Measurements from ENCODE around the gene OXCT2. TPM values are rescaled to one million over a fixed set of nuclear protein-coding genes. Genes with fewer than 3 reads are reported as not detected.
A peak's percentile ranks its signal among the peaks of the same experiment; 100 is the strongest.

The OXCT2 gene
- total and polyA plus RNA-seq, 9 of the 15 experiments (the other 6 are each of a cell fraction or from before 2014, with no cell fraction given): 0.08 to 0.64 (median 0.22) TPM; not detected in 2

DNA sequence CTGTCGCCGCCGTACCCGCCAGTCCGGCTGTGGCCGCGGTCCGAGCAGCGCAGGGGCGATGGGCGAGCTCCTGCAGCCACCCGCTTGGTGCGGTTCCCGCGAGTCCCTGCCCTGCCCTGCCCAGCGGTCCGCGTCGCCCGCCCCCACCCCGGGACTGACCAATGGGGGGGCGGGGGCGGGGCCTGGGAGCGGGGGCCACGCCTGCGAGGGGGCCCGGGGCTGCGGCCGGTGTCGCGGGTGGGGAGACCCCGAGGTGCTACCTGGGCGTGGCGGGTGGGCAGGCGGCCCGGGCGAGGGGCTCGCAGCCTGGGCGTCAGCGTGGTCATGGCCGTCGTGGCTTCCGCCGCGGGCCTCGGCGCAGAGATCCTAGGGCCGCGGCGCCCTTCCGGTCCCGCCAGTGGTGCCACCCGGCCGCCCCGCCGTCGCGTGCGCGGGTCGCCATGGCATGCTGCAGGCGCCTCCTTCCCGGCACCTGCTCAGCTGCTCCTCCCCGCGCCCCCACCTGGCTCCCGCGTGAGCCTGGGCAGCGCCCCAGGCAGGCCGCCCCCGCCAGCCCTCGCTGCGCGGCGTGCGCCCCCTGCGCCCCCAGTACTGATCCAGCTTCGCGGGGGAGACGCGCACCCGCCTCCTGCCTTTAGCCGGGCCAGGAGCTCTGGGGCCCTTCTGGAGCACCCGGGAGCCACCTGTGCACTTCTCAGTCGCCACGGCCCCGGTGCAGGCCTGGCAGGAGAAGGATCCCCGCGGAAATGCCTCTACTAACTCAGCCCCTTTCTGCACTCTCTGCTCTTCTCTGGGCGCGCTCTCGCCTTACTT lies 17.8 kb upstream of the OXCT2 start, which contains the start of gene BMP8B:
Gene BMP8B (minus strand): TSS at position 108 of the 813 bp plus-strand sequence. CDS start 380 bp downstream, outside the sequence.
- Histone ChIP-seq H3K79me2 (ENCODE audit: control insufficient read depth, insufficient read depth, low read length) (no peaks in the 10 kb centered on the region), H3K36me3 (ENCODE audit: control insufficient read depth, insufficient read depth, low read length) (no peaks in the 10 kb centered on the region), H3K9me1 (ENCODE audit: control insufficient read depth, insufficient read depth, low read length) (no peaks in the 10 kb centered on the region), H3K9me3 (replicated peaks; ENCODE audit: control insufficient read depth, insufficient read depth, low read depth, low read length) (no peaks in the 10 kb centered on the region), H3K27ac (ENCODE audit: extremely low read depth, low read depth, low read length) (peak within 1 kb of the TSS; percentile 69), H3K4me3 (peak within 1 kb of the TSS; percentile 61), H3K9ac (ENCODE audit: insufficient read depth in 1 of 2, low read depth in 2 of 2, low read length in 2 of 2) (peak within 1 kb of the TSS; percentile 50 to 97), H3K4me2 (ENCODE audit: insufficient read depth, low read length) (peak within 1 kb of the TSS; percentile 87), H3K27me3 (ENCODE audit: control insufficient read depth in 2 of 2, insufficient read depth in 2 of 2, low read length in 2 of 2) (peaks cover 0 to 6% of the 10 kb centered on the region in 2 experiments; a peak in 1 of 5 replicates), H2AFZ (ENCODE audit: low read depth, low read length) (peak within 1 kb of the TSS; percentile 97), H4K20me1 (replicated peaks; ENCODE audit: control insufficient read depth, insufficient read depth, low read length) (no peaks in the 10 kb centered on the region), H3K4me1 (replicated peaks in 1 of 2; ENCODE audit: control insufficient read depth in 2 of 2, insufficient read depth in 2 of 2, low read length in 2 of 2) (peaks cover 0 to 21% of the 10 kb centered on the region in 2 experiments; a peak in 4 of 5 replicates)
- intact Hi-C loops (cut with micrococcal nuclease) (no loop called here), in situ Hi-C loops (cut with MboI) (no loop called here)
- ChIA-PET POLR2A (interaction anchor here (0.6 kb wide), 2 partner anchors 17 to 44 kb away, joined by 3 read pairs; no protein-coding TSS in a partner anchor), CTCF (ENCODE audit: low intra/inter-chr PET ratio) (no interaction called here)
- DNase-seq (ENCODE audit: extremely low read depth in 1 of 4, low spot score in 3 of 4) (peak; percentile 79 to 99 (median 98)), FAIRE-seq (no peak), ATAC-seq (peak; percentile 94)
- WGBS (ENCODE audit: insufficient coverage, low coverage, missing lambda C conversion rate): 5% methylated on average over 40 of the region's 91 CpGs
- BruUV-seq (replicated peaks): TSS peak; percentile 68
- TF ChIP-seq ZNF174 (CRISPR knock-in tag; IDR thresholded peaks at IDR 0.05) (no peak), TRIM28 (IDR thresholded peaks at IDR 0.05) (no peak), ZFP30 (CRISPR knock-in tag; IDR thresholded peaks at IDR 0.05; ENCODE audit: borderline replicate concordance) (no peak), MYC (IDR thresholded peaks at IDR 0.05; ENCODE audit: low read depth, low read length) (peak; percentile 73), MYC (CRISPR knock-in tag; IDR thresholded peaks at IDR 0.05; ENCODE audit: borderline replicate concordance, low read depth) (no peak), KDM1A (IDR thresholded peaks at IDR 0.05) (no peak), ETV5 (CRISPR knock-in tag; IDR thresholded peaks at IDR 0.05; ENCODE audit: low read depth) (peak; percentile 47; the same call in 1 of the 2 replicates), NR2C1 (IDR thresholded peaks at IDR 0.05) (no peak), NR2C1 (tag; IDR thresholded peaks at IDR 0.05) (no peak), ZNF445 (CRISPR knock-in tag; IDR thresholded peaks at IDR 0.05; ENCODE audit: low read depth) (no peak), ZFX (CRISPR knock-in tag; IDR thresholded peaks at IDR 0.05) (peak; percentile 69)
- TF ChIP-seq, protein P1, sequence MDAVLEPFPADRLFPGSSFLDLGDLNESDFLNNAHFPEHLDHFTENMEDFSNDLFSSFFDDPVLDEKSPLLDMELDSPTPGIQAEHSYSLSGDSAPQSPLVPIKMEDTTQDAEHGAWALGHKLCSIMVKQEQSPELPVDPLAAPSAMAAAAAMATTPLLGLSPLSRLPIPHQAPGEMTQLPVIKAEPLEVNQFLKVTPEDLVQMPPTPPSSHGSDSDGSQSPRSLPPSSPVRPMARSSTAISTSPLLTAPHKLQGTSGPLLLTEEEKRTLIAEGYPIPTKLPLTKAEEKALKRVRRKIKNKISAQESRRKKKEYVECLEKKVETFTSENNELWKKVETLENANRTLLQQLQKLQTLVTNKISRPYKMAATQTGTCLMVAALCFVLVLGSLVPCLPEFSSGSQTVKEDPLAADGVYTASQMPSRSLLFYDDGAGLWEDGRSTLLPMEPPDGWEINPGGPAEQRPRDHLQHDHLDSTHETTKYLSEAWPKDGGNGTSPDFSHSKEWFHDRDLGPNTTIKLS (IDR thresholded peaks at IDR 0.05; ENCODE audit: borderline replicate concordance, low read depth): peak; percentile 45; the same call in 1 of the 2 replicates
- TF ChIP-seq, protein P2, sequence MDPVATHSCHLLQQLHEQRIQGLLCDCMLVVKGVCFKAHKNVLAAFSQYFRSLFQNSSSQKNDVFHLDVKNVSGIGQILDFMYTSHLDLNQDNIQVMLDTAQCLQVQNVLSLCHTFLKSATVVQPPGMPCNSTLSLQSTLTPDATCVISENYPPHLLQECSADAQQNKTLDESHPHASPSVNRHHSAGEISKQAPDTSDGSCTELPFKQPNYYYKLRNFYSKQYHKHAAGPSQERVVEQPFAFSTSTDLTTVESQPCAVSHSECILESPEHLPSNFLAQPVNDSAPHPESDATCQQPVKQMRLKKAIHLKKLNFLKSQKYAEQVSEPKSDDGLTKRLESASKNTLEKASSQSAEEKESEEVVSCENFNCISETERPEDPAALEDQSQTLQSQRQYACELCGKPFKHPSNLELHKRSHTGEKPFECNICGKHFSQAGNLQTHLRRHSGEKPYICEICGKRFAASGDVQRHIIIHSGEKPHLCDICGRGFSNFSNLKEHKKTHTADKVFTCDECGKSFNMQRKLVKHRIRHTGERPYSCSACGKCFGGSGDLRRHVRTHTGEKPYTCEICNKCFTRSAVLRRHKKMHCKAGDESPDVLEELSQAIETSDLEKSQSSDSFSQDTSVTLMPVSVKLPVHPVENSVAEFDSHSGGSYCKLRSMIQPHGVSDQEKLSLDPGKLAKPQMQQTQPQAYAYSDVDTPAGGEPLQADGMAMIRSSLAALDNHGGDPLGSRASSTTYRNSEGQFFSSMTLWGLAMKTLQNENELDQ (CRISPR knock-in tag; IDR thresholded peaks at IDR 0.05; ENCODE audit: borderline replicate concordance): no peak

Data from K562 (cell line).